Measurements from ENCODE around the gene TWSG1. TPM values are rescaled to one million over a fixed set of nuclear protein-coding genes. Genes with fewer than 3 reads are reported as not detected.

The TWSG1 gene
- total and polyA plus RNA-seq, 4 donors: 51.7 to 148 (median 90.2) TPM

Other genes with a start within 250 kb of the TWSG1 start
- gene NDUFV2, start 232.1 kb upstream of the TWSG1 start, total RNA-seq: 100 to 1,000 TPM in 1 of 2 donors, 10 to 100 TPM in 1; 83.8 to 112 TPM
- 100 to 1,000 TPM; 114 to 150 TPM for gene NDUFV2, start 232.1 kb upstream of the TWSG1 start, polyA plus RNA-seq
- 100 to 1,000 TPM in 1 of 2 donors, 10 to 100 TPM in 1; 86.5 to 112 TPM for gene ANKRD12, start 198.0 kb upstream of the TWSG1 start, total RNA-seq
- gene ANKRD12, start 198.0 kb upstream of the TWSG1 start, polyA plus RNA-seq: 10 to 100 TPM in 1 of 2 donors, 1 to 10 TPM in 1; 7.6 to 13.4 TPM
- gene RALBP1, start 140.7 kb downstream of the TWSG1 start, total RNA-seq: 10 to 100 TPM; 52.6 to 55.3 TPM
- gene RALBP1, start 140.7 kb downstream of the TWSG1 start, polyA plus RNA-seq: 10 to 100 TPM; 31.3 to 55.0 TPM

Data from aorta (tissue), 4 donors.